ENCODE data around the gene DDX49.

DNA sequence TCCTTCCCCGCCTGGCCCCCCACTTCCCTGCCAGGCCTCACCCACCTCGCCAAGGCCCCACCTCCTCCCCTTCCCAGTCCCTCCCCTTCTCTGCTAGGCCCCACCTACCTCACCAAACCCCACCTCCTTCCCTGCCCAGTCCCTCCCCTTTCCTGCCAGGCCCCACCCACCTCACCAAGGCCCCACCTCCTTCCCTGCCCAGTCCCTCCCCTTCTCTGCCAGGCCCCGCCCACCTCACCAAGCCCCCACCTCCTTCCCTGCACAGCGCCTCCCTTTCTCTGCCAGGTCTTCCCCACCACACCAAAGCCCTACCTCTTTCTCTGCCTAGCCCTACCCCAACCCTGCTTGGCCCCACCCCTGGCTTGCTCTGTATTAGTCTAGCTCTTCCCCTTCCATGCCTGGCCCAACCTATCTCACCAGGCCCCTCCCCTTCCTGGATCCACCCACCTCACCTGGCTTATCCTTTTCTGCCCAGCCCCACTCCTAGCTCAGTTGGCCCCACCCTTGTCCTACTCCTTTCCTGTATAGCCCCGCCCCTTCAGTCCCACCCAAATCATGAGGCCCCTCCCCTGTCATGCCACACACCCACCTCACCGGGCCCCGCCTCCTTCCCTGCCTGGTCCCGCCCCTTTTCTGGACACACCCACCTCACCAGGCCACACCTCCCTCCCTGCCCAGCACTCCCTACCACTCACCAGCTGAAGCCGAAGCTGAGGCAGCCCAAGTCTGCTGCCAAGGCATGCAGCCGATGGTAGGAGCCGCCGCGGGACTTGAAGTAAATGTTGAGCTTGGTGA is 39.7 kb upstream of the DDX49 start:
- no peak for TF ChIP-seq POLR2A (IDR thresholded peaks at IDR 0.05; ENCODE audit: low read length)
- TF ChIP-seq GATA1 (IDR thresholded peaks at IDR 0.05; ENCODE audit: low read depth, low read length): no peak

Data from erythroblast (primary cell).